GM20000 (cell line): ENCODE data around the gene ARRB1.

Source experiments
- DNase-seq: peaks from one replicate; pipeline ENCODE4 v3.0.0; 2012; ENCODE audit warnings: low spot score
- CTCF ChIP-seq: IDR thresholded peaks from 2 replicates; pipeline ENCODE4 v1.5.1; 2012; ENCODE audit warnings: mild to moderate bottlenecking, control low read depth; ENCODE audit errors: extremely low read depth, missing control alignments

Gene ARRB1

GRCh38 chr11:75346296-75346695, 5.2 kb downstream of the ARRB1 start:
- no peak for DNase-seq
- no peak for TF ChIP-seq CTCF

GRCh38 chr11:75345455-75346160, 5.9 kb downstream of the ARRB1 start:
- no peak for DNase-seq
- no peak for TF ChIP-seq CTCF

- TF ChIP-seq CTCF, result no peak
- no peak for DNase-seq
These were observed 6.6 kb downstream of the ARRB1 start for GRCh38 chr11:75344761-75345454.

GRCh38 chr11:75344186-75344585, 7.3 kb downstream of the ARRB1 start:
- no peak for TF ChIP-seq CTCF
- DNase-seq, result no peak

- no peak for DNase-seq
- no peak for TF ChIP-seq CTCF
These were observed 8.2 kb downstream of the ARRB1 start for GRCh38 chr11:75342966-75343870.

GRCh38 chr11:75342231-75342918, 9.1 kb downstream of the ARRB1 start:
- DNase-seq, result no peak
- no peak for TF ChIP-seq CTCF
